HG03108 (cell line): ENCODE results near the gene SLC9A4.
"Not testable (repeated sequence)": the region's sequence is repeated elsewhere in the genome, so short reads cannot be mapped to it uniquely, and the experiment has no call there.

ENCODE experiments used
- ATAC-seq: cut with Tn5 transposase; IDR thresholded peaks from one replicate; pipeline ENCODE4 v1.9.1; 2021; ENCODE audit warnings: moderate library complexity; ENCODE audit not compliant: unreplicated experiment

SLC9A4 gene

GRCh38 chr2:102540882-102541281 lies 67.9 kb downstream of the SLC9A4 start:
- no peak for ATAC-seq

- ATAC-seq, result no peak
Measured at GRCh38 chr2:102544182-102544581, 71.2 kb downstream of the SLC9A4 start.

GRCh38 chr2:102547462-102547861 lies 74.4 kb downstream of the SLC9A4 start:
- ATAC-seq, result no peak

GRCh38 chr2:102549027-102549426 lies 76.0 kb downstream of the SLC9A4 start:
- ATAC-seq, result no peak

- ATAC-seq, result no peak
Measured at GRCh38 chr2:102550151-102550550, 77.1 kb downstream of the SLC9A4 start.

- ATAC-seq, result no peak
Measured at GRCh38 chr2:102551329-102552096, 78.5 kb downstream of the SLC9A4 start.

GRCh38 chr2:102553601-102554000 lies 80.6 kb downstream of the SLC9A4 start:
- ATAC-seq, result no peak

- no peak for ATAC-seq
Measured at GRCh38 chr2:102558463-102558862, 85.4 kb downstream of the SLC9A4 start.

GRCh38 chr2:102562542-102562941 lies 89.5 kb downstream of the SLC9A4 start:
- not testable (repeated sequence) for ATAC-seq

GRCh38 chr2:102575888-102576287 lies 102.9 kb downstream of the SLC9A4 start:
- ATAC-seq, result no peak

DNA sequence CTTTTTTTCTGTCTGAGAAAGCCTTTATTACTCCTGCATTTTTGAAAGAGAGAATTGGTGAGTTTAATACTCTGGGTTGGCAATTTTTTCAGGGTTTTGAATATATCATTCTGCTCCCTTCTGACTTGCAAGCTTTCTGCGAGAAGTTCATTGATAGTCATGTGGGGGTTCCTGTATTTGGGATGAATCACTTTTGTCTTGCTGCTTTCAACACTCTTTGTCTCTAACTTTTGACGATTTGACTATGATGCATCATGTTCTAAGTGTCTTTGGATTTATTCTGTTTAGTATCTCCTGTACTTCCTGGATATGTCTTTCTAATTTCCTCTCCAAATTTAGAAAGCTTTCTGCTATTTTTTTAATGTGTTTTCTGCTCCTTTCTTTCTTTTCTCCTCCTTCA lies 105.3 kb downstream of the SLC9A4 start:
- no peak for ATAC-seq

GRCh38 chr2:102581911-102582310 lies 108.9 kb downstream of the SLC9A4 start:
- ATAC-seq, result no peak

GRCh38 chr2:102582845-102583244 lies 109.8 kb downstream of the SLC9A4 start:
- ATAC-seq, result no peak
